ENCODE results near the gene TBK1.

Gene TBK1

GRCh38 chr12:64549108-64549507 lies 97.2 kb downstream of the TBK1 start:
- no peak for DNase-seq

DNA sequence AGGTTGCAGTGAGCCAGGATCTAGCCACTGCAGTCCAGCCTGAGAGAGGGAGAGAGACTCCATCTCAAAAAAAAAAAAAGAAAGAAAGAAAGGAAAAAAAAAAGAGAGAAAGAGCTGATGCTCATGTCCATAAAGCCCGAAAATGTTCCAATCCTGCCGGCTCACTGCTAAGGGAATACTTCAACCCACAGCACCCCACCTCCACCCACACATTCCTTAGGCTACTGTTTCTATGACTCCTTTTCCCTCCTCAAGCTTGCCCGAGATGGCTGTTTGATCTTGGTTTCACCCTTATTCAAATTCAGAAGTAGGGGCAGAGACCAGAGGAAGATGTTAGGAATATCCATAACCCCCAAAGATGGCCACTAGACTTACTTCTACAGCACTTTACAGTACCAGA lies 98.8 kb downstream of the TBK1 start:
- no peak for DNase-seq

DNA sequence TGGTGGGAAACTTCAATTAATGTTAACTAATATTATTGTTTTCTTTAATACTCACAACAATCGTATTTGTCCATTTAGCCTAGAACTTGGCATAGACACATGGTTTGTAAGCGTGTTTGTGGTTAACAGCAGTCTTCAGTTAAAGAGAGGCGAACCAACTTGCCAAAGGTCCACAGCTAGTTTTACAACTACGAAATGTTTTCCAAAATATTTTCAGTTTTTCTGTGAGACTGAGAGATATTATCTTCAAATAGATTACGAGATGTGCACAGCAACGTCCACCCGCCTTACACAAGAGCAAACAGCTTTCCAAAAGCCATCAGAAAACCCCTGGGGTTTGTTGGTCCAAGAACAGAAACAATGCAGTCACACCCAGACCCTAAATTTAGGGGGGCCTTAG lies 99.8 kb downstream of the TBK1 start:
- no peak for DNase-seq
